Hypothalamus (tissue), 51 donors: ENCODE measurements around the gene APOL4.
"Not testable (repeated sequence)": the region's sequence is repeated elsewhere in the genome, so short reads cannot be mapped to it uniquely, and the experiment has no call there.

ENCODE experiments used
- DNase-seq, 51 donors: peaks; one replicate each; lab custom pipeline; 2025; lab: John Stamatoyannopoulos, UW

Gene APOL4

DNA sequence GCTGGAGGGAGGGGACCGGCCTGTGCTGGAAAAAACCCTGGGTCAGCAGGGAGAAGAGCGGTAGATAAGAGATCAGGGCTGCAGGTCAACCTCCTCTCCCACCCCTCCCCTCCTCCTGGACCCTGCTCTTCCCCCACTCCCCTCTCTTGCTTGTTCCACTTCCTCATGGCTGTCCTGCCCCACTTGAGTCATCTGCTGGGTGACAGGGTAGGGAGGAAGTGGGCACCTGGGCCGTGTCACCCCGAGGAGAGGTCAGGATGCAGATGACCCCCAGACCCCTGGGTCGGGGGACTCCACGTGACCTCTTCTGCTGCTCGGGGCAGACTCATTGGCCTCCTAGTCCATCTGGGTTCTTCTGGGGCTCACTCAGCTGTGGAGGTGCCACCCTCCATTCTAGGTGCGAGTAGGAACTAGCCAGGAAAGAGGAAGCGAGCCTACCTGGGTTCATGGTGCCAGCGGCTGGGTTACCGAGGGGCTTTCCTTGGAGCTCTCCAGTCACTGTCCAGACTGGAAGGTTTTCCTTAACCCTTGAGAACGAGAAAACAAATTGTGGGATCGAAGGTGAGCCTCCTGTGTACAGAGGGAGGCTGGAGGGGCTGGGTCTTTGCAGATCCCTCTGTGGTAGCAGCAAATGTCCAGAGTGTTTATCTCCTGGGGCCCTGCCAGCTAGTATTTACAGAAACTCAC lies 31.2 kb upstream of the APOL4 start:
- DNase-seq = no peak

DNA sequence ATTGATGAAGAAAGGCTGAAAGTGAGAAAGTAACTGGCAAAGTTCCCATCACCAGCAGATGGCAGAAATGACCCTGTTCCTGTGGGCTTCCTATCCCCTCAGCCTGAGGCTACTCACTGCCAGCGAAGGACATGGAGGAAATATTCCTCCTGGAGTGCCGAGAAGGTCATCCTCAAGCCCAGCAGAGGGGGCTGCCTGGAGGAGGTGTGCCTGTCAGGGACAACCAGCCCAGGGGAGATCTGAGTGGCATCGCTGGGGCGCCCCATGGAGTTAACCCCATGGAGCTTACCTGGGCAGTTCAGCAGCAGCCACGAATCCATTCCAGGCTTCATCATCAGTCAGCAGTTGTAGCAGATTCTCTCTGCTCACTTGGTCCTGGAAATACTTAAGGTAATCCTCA lies 29.4 kb upstream of the APOL4 start:
- DNase-seq = not testable (repeated sequence)

DNA sequence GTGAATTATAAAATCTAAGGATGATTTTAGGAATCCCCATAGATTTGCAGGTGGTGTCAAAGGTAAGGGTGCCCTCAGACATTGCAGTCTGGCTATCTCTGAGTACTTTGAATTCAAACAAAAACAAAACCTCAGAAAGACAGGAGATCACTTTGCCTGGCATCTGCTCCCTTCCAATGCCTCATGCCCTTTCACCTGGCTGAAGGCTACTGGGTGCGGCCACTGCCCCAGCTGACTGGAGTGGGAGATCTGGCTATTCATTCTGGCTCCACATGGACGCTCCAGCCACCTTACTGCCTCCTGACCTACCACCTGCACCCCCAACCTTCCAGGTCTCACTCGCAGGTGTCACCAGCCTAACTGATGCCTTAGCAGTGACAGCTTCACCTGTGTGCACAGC lies 28.0 kb upstream of the APOL4 start:
- not testable (repeated sequence) for DNase-seq

DNA sequence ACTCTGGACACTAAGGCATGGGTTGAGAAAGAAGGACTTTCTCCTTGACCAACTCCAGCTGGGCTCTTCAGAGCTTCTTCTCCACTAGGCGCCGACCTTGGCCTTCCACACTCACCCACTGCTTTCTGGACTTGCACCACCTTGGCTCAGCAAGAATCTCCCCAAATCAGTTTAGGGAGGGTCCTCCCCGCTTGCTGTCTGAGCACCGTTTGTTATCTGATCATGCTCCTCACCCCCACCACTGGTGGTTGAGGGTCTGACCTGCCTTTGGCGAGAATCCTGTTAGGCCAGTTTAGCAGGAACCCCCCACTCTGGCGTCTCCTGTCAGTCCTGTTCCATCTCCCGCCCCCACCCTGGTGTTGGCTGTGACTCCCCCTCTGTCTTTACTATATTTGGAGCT lies 27.3 kb upstream of the APOL4 start:
- no peak for DNase-seq

DNA sequence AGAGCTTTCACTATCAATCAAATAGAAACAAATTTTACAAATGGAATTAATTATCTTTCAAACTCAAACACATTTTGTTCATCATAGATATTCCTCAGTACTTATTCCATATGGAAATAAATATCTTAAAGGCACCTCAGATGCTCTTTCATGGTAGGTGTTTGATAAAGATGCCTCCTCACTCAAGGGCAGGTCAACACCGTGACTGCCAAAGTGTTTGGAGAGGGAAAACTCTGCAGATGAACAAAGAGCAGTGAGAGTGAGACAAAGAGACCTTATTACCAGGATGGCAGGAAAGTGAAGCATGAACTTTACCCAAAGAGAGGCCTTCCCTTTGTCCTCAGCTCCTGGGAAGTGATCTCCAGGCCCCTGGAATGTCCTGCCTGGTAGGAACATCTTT lies 26.8 kb upstream of the APOL4 start:
- DNase-seq = not testable (repeated sequence)

DNA sequence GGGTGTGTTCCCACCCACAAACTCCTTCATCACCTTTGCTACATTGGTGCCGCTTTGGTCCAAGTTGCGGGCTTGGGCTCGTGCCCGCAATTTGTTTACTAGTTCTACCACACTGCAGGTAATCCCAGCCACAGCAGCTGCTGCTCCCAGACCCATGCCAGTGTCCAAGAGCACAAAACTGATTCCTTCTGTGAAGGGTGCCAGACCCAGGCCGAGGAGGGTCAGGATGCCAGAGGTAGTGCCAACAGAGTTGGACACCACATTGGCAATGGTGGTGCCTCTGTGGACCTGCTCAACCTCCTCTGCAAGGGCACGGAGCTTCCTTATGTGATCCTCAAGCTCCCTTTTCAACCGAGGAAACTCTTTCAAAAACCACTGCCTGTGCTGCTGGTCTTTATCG lies 26.2 kb upstream of the APOL4 start:
- DNase-seq = no peak

DNA sequence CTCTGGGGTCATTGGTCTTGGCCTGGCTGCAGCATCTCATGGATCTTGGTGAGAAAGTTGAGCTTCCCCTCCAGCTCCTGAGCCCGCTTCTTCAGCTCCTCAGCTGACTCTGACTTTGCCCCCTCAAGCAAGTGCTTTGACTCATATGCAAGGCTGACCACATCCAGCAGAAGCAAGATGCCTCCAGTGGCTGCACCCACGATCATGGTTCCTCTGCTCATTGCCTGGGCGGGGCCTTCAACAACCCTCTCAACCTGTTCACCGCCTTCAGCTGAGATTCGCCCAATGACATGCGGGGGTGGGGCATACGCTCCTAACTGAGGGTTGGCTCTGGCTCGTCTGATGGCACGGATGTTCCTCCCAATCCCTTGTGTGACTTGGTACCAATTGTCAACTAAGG lies 25.8 kb upstream of the APOL4 start:
- no peak for DNase-seq

DNA sequence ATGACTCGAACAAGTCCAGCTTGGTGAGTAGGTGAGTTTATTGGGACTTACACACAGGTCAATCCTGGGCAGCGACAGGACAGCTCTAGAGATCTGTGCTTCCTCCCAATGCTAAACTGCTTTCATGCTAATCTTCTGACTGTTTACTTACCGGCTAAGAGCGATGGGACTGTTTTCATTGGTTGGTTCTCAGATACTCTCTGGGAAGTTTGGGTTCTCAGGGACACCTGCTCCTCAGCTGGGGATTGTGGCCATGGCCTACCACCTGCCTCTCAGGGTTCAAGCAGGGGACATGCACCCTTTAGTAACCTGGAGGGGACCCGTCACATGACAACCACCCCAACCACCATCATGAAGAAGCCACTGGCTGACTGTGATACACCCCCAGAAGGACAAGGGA lies 24.6 kb upstream of the APOL4 start:
- no peak for DNase-seq

DNA sequence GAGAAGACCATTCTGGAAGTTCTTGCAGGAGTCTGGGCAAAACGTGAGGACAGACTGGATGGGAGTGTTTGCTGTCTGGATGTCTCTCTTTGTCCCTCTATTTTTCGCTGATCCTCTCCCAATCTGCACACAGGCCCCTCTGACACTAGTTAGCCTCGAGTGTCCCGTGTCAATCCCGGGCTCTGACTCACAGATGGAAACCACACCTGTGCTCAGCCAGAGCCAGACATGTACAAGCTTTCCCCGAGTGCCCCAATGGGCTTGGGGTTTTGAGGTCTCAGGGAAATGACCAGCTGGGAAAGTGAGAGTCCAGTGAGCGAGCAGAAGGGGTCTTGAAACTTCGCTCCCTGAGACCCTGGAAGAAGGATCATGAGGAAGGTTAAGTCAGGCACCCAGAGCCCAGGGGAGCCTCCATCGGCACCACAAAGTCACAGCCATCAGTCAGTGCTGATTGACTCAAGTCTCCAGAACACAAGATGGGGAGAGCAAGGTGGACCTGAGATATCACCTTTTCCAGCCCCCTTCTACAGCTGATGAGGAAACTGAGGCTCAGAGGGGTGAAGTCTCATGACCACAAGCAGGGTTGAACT lies 23.8 kb upstream of the APOL4 start:
- DNase-seq = no peak

DNA sequence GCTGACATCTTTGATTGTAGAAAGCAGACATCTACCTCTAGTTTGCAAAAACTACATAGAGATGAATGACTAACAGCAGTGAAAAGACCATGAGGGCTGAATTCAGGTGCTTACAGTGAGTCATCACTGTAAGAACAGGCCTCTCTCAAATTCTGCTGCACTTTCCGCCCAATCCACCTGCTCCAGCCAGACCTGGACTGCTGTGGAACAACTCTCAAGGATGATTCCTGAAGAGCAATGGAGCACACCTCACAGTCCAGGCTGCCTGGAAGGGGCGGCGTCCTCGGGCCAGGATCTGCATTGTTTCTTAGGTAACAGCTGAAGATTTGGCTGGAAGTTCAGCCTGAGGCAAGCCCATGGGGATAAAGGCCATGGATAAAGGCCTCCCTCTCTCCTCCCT lies 22.6 kb upstream of the APOL4 start:
- no peak for DNase-seq

DNA sequence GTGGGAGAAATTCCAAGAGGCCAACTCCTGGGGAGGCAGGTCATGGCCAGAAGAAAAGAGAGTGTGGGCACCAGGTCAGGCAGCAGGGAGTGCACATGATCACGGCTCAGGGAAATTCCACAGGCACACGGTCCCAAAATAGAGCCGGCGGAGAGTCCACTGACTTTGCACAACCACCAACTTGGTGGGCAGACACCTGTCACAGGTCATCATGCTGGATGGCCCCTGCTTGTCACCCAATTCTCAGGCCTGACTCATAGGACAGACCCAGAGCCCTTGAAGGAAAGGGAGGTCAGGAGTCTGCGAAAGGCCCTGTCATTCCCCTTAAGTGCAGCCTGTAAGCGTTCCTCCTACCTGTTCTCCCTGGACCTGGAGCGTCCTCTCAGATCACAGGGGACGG lies 21.9 kb upstream of the APOL4 start:
- no peak for DNase-seq

DNA sequence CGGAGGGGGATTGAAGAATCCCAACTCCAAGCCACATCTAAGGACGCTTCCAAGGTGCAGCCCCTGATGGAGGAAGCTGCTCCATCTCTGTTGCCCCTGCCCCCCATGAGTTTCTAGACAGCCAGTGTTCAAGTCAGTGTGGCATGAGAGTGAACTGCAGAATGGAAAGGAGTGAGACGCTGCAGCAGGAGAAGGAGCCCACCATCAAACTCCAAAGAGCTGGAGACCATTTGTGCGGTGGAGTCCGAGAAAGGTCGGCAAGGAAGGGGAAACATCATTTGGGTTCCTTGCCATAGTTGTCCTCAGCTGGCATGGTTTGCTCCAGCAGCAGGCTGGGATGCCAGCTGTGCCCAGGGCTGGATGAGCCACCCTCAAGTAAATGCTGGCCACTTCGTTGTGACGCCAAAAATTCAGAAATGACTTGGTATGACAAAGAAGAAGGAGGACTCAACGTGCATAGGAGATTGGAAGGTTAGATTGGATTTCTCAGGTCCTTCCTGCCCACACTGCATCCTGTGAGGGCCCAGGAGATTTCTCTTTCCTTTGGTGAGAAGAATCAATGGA lies 21.4 kb upstream of the APOL4 start:
- DNase-seq = no peak

DNA sequence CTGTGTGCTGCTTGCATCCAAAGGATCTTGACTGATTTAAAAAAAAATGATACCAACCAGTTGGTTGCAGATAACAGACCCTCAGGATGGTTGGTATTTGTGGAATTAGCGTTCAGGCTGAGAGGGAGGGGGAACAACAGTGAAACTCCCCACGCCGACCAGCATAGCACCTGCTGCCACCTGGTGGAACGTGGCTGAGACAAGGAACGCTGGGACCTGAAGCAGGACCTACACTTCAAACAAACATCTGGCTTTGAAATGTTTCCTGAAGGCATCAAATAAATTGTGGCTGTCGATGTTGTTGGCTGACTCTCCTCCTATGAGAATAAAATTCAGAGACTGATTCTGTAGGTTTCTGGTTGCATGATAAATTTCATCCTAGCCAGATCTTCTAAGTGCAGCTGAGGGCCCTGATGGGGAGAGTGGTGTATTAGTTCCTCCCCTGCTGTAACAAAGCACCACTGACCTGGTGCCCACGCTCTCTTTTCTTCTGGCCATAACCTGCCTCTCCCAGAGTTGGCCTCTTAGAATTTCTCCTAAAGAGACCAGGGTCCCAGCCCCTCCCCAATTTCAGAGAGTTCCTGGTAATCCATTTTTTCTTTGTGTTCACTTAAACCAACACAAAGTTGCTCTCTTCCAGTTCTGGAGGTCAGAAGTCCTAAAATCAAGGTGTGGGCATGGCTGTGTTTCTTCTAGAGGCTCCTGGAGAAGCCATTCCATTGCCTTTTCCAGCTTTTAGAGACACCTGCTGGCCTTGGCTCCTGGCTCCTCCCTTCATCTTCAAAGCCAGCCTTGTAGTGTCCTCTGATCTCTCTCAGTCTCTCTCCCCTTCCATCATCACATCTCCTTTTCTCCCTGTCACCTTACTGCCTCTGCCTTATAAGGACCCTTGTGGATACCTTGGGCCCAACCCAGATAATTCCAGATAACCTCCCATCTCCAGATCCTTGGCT lies 20.5 kb upstream of the APOL4 start:
- DNase-seq = peak in 20 of 51 donors; percentile 11 to 60 (median 26)

DNA sequence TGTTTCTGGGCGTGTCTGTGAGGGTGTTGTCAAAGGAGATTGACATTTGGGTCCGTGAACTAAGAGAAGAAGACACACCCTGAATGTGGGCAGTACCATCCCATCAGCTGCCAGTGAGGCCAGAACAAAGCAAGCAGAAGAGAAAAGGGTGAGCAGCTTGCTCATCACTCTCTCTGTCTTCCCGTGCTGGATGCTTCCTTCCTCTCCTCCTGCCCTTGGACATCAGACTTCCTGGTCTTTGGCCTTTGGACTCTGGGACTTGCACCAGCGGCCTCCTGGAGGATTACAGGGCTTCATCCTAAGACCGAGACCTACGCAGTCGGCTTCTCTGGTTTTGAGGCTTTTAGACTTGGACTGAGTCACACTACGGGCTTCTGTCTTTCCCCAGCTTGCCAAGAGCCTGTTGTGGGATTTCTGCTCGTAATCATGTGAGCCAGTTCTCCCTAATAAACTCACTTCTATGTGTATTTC lies 18.9 kb upstream of the APOL4 start:
- no peak for DNase-seq

DNA sequence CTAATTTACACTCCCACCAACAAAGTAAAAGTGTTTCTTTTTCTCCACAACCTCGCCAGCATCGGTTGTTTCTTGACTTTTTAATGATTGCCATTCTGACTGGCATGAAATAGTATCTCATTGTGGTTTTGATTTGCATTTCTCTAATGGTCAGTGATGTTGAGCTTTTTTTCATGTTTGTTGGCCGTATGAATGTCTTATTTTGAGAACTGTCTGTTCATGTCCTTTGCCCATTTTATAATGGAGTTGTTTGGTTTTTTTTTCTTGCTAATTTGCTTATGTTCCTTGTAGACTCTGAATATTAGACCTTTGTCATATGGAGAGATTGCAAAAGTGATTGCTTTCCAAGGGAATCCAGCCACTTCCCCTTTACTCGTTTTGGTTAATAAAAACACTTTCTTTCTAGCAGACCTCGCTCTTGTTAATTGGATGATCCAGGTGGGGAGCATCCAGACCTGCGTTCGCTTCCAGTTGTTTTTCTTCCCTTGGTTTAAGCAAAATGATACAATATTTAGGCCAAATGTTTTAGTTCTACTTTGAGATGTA lies 17.1 kb upstream of the APOL4 start:
- DNase-seq = no peak

DNA sequence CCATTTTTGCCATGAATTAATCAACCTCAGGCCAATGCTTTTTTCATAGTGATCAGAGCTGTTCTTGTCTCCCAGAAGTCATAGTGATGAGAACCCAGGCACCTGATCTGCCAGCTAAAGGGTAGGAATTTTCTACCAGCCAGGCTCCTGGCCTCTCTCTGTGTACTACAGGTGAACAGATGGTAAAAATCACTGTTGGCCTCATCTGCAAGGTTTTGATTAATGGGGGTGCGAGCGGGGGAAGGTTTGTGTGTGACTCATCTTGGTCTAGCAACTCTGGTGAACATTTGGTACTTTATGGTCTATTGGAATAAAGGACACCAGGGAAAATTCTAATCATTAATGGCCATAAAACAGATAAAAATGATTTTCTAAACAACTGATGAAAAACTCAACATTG lies 14.4 kb upstream of the APOL4 start:
- DNase-seq = no peak

DNA sequence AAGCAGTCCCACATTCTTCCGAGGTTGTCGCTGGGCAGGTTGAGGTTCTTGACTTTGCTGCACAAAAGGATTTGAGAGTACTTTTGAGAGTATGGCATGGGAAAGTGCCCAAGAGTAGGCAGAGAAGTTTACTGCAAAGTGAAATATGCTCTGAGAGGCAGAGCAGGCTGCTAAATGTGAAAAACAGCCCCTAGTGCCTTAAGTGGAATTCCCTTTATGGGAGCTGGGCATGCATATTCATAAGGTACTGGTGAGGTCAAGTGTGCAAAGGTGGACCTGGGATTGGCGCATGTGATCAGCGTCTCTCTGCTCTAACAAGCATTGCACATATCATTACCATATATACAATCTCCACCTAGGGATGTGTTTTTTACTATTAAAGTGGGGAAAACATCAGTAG lies 12.0 kb upstream of the APOL4 start:
- DNase-seq = no peak

DNA sequence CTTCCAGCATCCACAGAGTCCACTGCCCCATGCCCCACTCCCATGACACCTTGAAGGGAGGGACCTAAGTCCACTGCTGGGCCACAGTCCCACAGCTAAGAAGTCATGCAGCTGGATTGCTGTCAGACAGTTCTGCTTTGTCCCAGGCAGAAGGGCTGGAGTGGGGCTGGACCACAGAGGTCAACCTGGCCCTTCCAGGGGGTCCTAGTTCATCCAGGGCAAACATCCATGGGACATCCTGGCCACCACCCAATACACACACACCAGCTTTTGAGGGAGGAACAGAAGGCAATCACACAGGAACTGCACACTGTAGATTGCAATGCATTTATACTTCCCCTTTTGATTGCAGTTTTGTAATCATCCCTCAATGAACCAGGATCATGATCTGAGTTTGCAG lies 11.3 kb upstream of the APOL4 start:
- DNase-seq = no peak

DNA sequence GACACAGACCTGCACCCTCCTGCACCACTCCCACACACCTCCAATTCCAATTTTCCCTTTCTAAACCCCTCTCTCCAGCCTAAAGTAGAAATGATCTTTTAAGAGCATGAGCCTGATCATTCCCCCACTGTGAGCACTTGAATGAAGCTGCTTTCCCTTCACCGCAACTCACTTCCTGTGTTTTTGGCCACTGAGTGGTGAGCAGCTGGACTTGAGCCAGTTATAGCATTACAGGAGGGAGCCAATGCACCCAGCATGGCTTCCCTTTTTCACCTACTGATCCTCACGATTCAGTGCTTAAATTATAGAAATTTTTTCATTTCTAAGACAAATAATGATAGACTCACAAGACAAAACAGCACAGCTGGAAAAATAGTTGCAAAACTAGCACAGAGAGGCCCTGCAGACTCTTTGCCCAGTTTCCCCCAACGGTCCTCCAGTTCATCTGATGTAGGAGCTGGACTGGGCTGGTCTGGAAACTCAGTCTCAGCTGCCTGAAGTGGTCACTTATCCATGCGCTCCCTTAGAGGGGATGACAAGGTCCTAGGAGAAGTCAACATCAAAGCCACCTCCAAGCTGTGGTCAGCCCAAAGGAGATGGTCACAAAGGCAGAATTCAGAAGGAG lies 9.7 kb upstream of the APOL4 start:
- peak in 1 of 51 donors; percentile 19 for DNase-seq

DNA sequence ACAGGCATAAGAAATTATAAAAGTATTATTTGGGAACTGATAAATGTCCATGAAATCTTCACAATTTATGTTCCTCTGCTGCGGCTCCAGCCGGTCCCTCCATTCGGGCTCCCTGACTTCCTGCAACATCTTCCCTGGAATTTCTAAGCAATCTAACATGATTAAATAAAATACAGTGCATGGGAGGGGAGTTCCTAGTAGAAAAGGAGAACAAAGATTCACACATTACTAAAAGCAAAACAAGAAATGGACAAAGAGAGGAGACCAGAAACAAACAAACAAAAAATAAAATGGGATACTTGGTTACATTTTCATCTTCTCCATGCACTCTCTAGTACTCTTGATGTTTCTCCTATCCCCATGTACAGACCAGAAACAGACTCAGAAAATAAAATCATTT lies 8.6 kb upstream of the APOL4 start:
- no peak for DNase-seq
